ENCODE results near the gene GDAP2.
A peak's percentile ranks its signal among the peaks of the same experiment; 100 is the strongest.

GDAP2 gene

DNA sequence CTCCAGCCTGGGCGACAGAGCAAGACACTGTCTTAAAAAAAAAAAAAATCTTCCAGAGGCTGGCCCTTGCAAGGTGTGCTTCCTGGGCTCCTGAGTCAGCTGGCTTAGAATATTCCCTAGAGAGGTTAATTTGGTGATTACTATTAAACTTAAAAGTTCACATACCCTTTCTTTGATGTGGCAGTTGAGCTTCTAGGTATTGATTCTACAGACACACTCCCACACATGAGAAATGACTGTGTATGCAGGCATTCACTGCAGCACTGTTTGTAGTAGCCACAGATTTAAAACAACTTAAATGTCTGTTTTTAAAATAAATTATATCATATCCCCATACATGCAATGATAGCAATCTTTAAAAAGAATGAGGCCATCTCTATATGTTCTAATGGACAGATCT lies 93.4 kb downstream of the GDAP2 start:
- no peak for DNase-seq (ENCODE audit: low read depth)
- no peak overlapping the region for H3K4me3 ChIP-seq (ENCODE audit: low read depth, low read length)
- TF ChIP-seq MYC (IDR thresholded peaks at IDR 0.05; ENCODE audit: low read depth, low read length) (no peak), POLR2A (IDR thresholded peaks at IDR 0.05; ENCODE audit: extremely low read depth, insufficient read length) (no peak)
- TF ChIP-seq, protein P1, sequence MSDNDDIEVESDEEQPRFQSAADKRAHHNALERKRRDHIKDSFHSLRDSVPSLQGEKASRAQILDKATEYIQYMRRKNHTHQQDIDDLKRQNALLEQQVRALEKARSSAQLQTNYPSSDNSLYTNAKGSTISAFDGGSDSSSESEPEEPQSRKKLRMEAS (IDR thresholded peaks at IDR 0.05; ENCODE audit: low read depth, low read length): no peak
- TF ChIP-seq, protein P2, sequence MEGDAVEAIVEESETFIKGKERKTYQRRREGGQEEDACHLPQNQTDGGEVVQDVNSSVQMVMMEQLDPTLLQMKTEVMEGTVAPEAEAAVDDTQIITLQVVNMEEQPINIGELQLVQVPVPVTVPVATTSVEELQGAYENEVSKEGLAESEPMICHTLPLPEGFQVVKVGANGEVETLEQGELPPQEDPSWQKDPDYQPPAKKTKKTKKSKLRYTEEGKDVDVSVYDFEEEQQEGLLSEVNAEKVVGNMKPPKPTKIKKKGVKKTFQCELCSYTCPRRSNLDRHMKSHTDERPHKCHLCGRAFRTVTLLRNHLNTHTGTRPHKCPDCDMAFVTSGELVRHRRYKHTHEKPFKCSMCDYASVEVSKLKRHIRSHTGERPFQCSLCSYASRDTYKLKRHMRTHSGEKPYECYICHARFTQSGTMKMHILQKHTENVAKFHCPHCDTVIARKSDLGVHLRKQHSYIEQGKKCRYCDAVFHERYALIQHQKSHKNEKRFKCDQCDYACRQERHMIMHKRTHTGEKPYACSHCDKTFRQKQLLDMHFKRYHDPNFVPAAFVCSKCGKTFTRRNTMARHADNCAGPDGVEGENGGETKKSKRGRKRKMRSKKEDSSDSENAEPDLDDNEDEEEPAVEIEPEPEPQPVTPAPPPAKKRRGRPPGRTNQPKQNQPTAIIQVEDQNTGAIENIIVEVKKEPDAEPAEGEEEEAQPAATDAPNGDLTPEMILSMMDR (IDR thresholded peaks at IDR 0.05; ENCODE audit: low read depth, low read length): no peak

DNA sequence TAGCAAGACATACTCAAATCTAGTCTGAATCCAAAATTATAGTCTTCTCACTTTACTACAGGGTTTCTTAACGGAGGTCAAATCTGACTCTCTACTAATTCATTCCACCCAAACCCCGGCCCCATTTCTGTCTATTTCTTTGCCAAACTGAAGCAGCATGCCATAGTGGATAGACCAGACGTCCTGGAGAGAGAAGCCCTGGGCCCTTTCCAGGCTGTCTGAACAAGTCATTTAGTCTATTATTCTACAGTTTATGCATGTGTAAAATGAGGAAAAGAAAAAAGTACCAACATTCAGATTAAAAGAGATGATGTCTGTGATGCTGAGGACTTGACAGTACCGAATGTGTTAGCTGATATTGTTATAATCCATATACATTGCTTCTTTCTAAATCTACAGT lies 95.0 kb downstream of the GDAP2 start:
- DNase-seq (ENCODE audit: low read depth): no peak
- no peak overlapping the region for H3K4me3 ChIP-seq (ENCODE audit: low read depth, low read length)
- TF ChIP-seq, protein P2 (IDR thresholded peaks at IDR 0.05; ENCODE audit: low read depth, low read length): no peak
- TF ChIP-seq POLR2A (IDR thresholded peaks at IDR 0.05; ENCODE audit: extremely low read depth, insufficient read length): no peak
- TF ChIP-seq, protein P1 (IDR thresholded peaks at IDR 0.05; ENCODE audit: low read depth, low read length): no peak
- TF ChIP-seq MYC (IDR thresholded peaks at IDR 0.05; ENCODE audit: low read depth, low read length): no peak

DNA sequence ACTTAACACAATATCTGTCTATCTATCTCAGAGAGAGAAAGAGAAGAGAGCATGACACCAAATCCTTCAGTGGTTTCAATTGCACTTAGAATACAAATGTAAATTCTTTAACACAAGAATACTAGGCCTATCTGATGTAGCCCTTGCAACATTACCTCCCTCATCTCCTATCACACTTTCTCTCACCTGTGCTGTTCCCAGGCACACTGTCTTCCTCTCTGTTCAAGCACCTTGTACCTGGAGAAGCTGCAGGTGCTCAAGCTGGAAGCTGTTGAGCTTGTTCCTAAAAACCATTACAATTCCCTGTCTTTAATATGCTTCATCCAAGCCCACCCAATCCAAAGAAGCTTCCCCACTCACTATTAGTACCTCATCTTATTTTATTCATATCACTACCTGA lies 97.0 kb downstream of the GDAP2 start:
- no peak for DNase-seq (ENCODE audit: low read depth)
- no peak overlapping the region for H3K4me3 ChIP-seq (ENCODE audit: low read depth, low read length)
- TF ChIP-seq MYC (IDR thresholded peaks at IDR 0.05; ENCODE audit: low read depth, low read length) (no peak), POLR2A (IDR thresholded peaks at IDR 0.05; ENCODE audit: extremely low read depth, insufficient read length) (no peak)
- TF ChIP-seq, protein P1 (IDR thresholded peaks at IDR 0.05; ENCODE audit: low read depth, low read length): no peak

DNA sequence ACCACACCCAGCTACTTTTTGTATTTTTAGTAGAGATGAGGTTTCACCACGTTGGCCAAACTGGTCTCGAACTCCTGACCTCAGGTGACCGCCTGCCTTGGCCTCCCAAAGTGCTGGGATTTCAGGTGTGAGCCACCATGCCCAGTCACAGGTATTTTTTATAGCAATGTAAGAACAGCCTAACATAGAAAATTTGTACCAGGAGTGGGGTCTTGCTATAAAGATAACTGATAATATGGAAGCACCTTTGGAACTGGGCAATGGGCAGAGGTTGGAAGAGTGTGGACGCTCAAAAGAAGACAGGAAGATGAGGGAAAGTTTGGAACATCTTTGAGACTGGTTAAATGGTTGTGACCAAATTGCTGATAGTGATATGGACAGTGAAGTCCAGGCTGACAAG lies 99.2 kb downstream of the GDAP2 start:
- TF ChIP-seq, protein P2 (IDR thresholded peaks at IDR 0.05; ENCODE audit: low read depth, low read length): no peak

DNA sequence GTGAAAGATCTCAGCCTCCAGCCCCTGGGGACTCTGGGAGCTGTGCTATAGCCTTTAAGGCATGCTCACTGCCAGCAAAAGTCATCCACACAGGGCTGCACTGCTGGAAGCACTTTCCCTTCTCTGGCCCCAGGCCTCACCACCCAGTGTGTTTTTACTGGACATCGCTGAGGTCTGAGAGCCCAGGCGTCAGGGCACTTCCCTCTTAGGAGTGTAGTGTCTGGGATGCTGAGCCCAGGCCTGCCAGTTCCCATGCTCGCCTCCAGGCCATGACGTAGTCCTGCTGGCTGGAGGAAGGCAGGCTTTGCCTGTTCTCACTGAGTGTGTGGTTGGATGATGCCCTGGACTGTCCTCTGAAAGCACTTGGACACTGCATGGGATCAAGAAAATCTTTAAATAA lies 101.2 kb downstream of the GDAP2 start:
- DNase-seq (ENCODE audit: low read depth): no peak
- no peak overlapping the region for H3K4me3 ChIP-seq (ENCODE audit: low read depth, low read length)
- TF ChIP-seq, protein P2 (IDR thresholded peaks at IDR 0.05; ENCODE audit: low read depth, low read length): no peak
- TF ChIP-seq MYC (IDR thresholded peaks at IDR 0.05; ENCODE audit: low read depth, low read length) (no peak), POLR2A (IDR thresholded peaks at IDR 0.05; ENCODE audit: extremely low read depth, insufficient read length) (no peak)
- TF ChIP-seq, protein P1 (IDR thresholded peaks at IDR 0.05; ENCODE audit: low read depth, low read length): no peak

More for the DNA sequence above, 99.2 kb downstream of the GDAP2 start:
- H3K4me3 ChIP-seq (ENCODE audit: low read depth, low read length): no peak overlapping the region
- no peak for DNase-seq (ENCODE audit: low read depth)

DNA sequence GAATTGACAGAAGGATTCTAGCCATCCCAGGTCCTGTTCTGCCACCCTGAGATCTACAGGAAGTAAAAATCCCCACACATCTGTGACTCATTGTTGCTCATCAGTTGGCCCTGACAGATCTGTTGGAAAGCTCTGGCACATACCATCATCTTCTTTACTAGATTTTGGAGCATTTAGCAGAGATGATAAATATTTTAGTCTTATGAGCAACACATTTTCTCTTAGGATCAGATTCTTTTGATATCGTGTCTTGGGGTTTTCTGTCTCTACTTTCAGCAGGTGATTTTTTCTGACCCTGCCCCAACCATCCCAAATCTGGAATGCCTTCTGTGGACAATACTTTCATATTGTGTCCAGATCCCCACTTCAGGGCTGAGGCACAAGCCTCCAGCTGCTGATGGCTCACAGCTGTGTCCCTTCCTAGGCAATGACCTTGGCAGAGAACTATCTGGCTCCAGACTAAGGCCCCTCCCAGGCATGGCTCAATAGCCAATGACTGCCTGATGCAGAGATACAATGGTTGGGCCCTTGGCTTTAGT lies 102.8 kb downstream of the GDAP2 start:
- TF ChIP-seq, protein P2 (IDR thresholded peaks at IDR 0.05; ENCODE audit: low read depth, low read length): no peak
- TF ChIP-seq, protein P1 (IDR thresholded peaks at IDR 0.05; ENCODE audit: low read depth, low read length): no peak
- TF ChIP-seq MYC (IDR thresholded peaks at IDR 0.05; ENCODE audit: low read depth, low read length) (no peak), POLR2A (IDR thresholded peaks at IDR 0.05; ENCODE audit: extremely low read depth, insufficient read length) (no peak)
- no peak overlapping the region for H3K4me3 ChIP-seq (ENCODE audit: low read depth, low read length)
- DNase-seq (ENCODE audit: low read depth): peak; percentile 38

All from NB4 (cell line).